Gastrocnemius medialis (tissue), 4 donors: ENCODE measurements around the gene CCDC102B. TPM values are rescaled to one million over a fixed set of nuclear protein-coding genes. Genes with fewer than 3 reads are reported as not detected.

Experiments
- ATAC-seq, 2 donors: fragments of 150-250 bp; one replicate each; pipeline ENCODE4 v1.9.1; 2016
- DNase-seq, 2 donors: peaks; one replicate each; pipeline ENCODE4 v3.0.0-alpha.2; 2019
- H3K27ac ChIP-seq, 4 donors: fragments of 200-600 bp; sonication (generic); 1 replicate in 1 of 4; 2 replicates in 3 of 4; pipeline ENCODE4 v1.5.1; 2016 to 2018; ENCODE audit warnings: mild to moderate bottlenecking in 2 of 4, moderate library complexity in 1 of 4
- H3K27me3 ChIP-seq, 3 donors: fragments of 200-600 bp; sonication (generic) in 2 of 3; 1 replicate in 1 of 3; 2 replicates in 2 of 3; pipeline versions ENCODE4 v1.5.1 to v1.6.0; 2016 to 2019; ENCODE audit warnings: mild to moderate bottlenecking in 1 of 3, moderate library complexity in 1 of 3
- H3K36me3 ChIP-seq, 2 donors: fragments of 200-600 bp; sonication (generic) in 1 of 2; one replicate each; pipeline ENCODE4 v1.5.1; 2017 to 2018
- H3K4me1 ChIP-seq, 2 donors: fragments of 200-600 bp; sonication (generic) in 1 of 2; one replicate each; pipeline ENCODE4 v1.5.1; 2016 to 2017; ENCODE audit warnings: mild to moderate bottlenecking in 2 of 2
- H3K4me3 ChIP-seq, 4 donors: fragments of 200-600 bp; sonication (generic) in 3 of 4; 1 replicate in 1 of 4; 2 replicates in 3 of 4; pipeline ENCODE4 v1.5.1; 2016 to 2019; ENCODE audit warnings: mild to moderate bottlenecking in 2 of 4
- H3K9me3 ChIP-seq, 3 donors: fragments of 200-600 bp; sonication (generic) in 2 of 3; 1 replicate in 1 of 3; 2 replicates in 2 of 3; pipeline ENCODE4 v1.5.1; 2016 to 2019
- POLR2A ChIP-seq, 2 donors: fragments of 450-650 bp; IDR thresholded peaks; one replicate each; pipeline ENCODE4 v1.6.1; 2017; ENCODE audit warnings: antibody characterized with exemption in 2 of 2, mild to moderate bottlenecking in 2 of 2, moderate library complexity in 2 of 2
- in situ Hi-C, 4 donors: fragments of 200-750 bp; cut with MboI; loops; one replicate each; pipeline versions ENCODE4 v1.15.0 to v1.8.0; 2017; ENCODE audit warnings: low sequenced_read_pairs in 4 of 4
- intact Hi-C: fragments of 100-400 bp; cut with DNase I; formaldehyde crosslinking; loops from one replicate; pipeline ENCODE4 v1.15.1; 2023; ENCODE audit warnings: low total_unique reads
- total RNA-seq, 4 donors: library from RNA; depleted of rRNA; stranded (reverse); fragments of >200 nt; gene quantifications; one replicate each; pipeline versions ENCODE4 v1.1.0 to v1.2.3, GENCODE V29; 2016
- TF ChIP-seq, protein P1 (sequence below), 5 experiments: fragments of 450-650 bp in 3 of 5; fragments of 200-600 bp in 2 of 5; sonication (generic) in 2 of 5; IDR thresholded peaks in 4 of 5; conservative IDR thresholded peaks in 1 of 5; 1 replicate in 4 of 5; 2 replicates in 1 of 5; pipeline ENCODE4 v1.5.1; 2016 to 2019; ENCODE audit warnings: antibody characterized with exemption in 5 of 5, mild to moderate bottlenecking in 3 of 5, moderate library complexity in 3 of 5

CCDC102B gene
- total RNA-seq, 4 donors from 2014 or later: 0.93 to 3.3 (median 1.3) TPM

DNA sequence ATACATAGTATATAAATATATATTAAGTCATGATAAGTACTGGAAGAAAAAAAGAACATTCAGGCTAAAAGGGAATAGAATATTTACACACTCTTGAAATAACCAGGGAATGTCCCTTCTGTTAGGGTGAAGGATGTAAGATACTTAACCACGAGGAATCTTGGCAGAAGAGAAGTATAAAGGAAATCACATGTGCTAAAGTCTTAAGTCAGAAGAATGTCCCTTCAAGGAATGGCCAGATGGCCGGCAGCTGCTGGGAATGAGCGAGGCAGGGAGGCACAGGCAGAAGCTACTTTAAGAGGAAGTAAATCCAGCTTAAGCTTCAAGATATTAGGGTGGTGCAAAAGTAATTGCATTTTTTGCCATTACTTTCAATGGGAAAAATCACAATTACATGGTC, 5.5 kb downstream of the CCDC102B start:
- H3K4me3 ChIP-seq: no peak overlapping the region
- H3K4me1 ChIP-seq: no peaks in the 10 kb centered on the region
- TF ChIP-seq, protein P1, sequence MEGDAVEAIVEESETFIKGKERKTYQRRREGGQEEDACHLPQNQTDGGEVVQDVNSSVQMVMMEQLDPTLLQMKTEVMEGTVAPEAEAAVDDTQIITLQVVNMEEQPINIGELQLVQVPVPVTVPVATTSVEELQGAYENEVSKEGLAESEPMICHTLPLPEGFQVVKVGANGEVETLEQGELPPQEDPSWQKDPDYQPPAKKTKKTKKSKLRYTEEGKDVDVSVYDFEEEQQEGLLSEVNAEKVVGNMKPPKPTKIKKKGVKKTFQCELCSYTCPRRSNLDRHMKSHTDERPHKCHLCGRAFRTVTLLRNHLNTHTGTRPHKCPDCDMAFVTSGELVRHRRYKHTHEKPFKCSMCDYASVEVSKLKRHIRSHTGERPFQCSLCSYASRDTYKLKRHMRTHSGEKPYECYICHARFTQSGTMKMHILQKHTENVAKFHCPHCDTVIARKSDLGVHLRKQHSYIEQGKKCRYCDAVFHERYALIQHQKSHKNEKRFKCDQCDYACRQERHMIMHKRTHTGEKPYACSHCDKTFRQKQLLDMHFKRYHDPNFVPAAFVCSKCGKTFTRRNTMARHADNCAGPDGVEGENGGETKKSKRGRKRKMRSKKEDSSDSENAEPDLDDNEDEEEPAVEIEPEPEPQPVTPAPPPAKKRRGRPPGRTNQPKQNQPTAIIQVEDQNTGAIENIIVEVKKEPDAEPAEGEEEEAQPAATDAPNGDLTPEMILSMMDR (IDR thresholded peaks at IDR 0.05 in 4 of 5, conservative IDR thresholded peaks at IDR 0.05 in 1 of 5): no peak
- no peak for TF ChIP-seq POLR2A (IDR thresholded peaks at IDR 0.05)
- H3K27me3 ChIP-seq: no peaks in the 10 kb centered on the region
- in situ Hi-C loops (no loop called here), intact Hi-C loops (no loop called here)
- H3K27ac ChIP-seq: no peak overlapping the region
- ATAC-seq: peak; percentile 50 to 72
- peak; percentile 8 to 46 for DNase-seq
- H3K9me3 ChIP-seq: no peaks in the 10 kb centered on the region
- no peaks in the 10 kb centered on the region for H3K36me3 ChIP-seq

DNA sequence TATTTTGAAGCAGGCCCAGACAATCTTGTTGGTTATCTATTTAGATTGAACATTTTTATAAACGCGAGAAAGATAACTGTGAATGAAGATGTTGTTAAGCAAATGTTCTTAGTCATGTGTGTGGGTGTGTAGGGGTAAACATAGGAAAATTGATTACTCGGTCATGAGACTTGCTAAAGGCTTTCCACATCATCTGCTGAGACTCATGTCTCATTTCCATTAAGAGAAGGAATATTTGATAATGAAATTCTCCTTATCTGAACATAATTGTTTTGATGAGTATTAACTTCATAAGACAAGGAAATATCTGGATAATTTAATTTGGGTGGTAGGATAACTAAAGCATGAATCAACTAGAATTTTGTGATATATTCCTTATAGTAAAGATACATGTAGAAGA, 19.7 kb downstream of the CCDC102B start:
- intact Hi-C loops (no loop called here), in situ Hi-C loops (no loop called here)
- TF ChIP-seq POLR2A (IDR thresholded peaks at IDR 0.05): no peak
- TF ChIP-seq, protein P1 (IDR thresholded peaks at IDR 0.05 in 4 of 5, conservative IDR thresholded peaks at IDR 0.05 in 1 of 5): no peak
- Histone ChIP-seq H3K27me3 (no peaks in the 10 kb centered on the region), H3K36me3 (no peaks in the 10 kb centered on the region), H3K27ac (no peak overlapping the region), H3K4me3 (no peak overlapping the region), H3K9me3 (no peaks in the 10 kb centered on the region), H3K4me1 (no peaks in the 10 kb centered on the region)
- no peak for DNase-seq
- no peak for ATAC-seq

DNA sequence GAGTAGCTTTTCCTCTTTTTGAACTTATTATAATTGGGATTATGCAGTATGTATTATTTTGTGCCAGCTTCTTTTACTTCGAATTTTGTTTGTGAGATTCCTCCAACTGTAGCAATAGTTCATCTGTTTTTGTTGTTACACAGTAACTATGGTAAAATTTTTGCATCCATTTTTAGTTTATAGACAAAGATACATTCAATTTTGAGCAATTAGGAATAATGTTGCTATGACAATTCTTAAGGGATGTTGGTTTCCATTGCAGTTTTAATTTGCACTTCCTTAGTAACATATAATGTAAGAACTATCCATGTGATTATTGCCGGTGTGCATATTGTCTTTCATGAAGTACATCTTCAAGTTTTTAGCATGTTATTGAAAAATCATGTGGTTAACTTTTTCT, 20.7 kb downstream of the CCDC102B start:
- H3K27ac ChIP-seq: no peak overlapping the region
- H3K9me3 ChIP-seq: no peaks in the 10 kb centered on the region
- H3K36me3 ChIP-seq: no peaks in the 10 kb centered on the region
- H3K4me3 ChIP-seq: no peak overlapping the region
- in situ Hi-C loops: no loop called here
- ATAC-seq: no peak
- DNase-seq: no peak
- no peak for TF ChIP-seq POLR2A (IDR thresholded peaks at IDR 0.05)
- TF ChIP-seq, protein P1 (IDR thresholded peaks at IDR 0.05 in 4 of 5, conservative IDR thresholded peaks at IDR 0.05 in 1 of 5): no peak
- H3K27me3 ChIP-seq: no peaks in the 10 kb centered on the region
- intact Hi-C loops: no loop called here
- no peaks in the 10 kb centered on the region for H3K4me1 ChIP-seq

DNA sequence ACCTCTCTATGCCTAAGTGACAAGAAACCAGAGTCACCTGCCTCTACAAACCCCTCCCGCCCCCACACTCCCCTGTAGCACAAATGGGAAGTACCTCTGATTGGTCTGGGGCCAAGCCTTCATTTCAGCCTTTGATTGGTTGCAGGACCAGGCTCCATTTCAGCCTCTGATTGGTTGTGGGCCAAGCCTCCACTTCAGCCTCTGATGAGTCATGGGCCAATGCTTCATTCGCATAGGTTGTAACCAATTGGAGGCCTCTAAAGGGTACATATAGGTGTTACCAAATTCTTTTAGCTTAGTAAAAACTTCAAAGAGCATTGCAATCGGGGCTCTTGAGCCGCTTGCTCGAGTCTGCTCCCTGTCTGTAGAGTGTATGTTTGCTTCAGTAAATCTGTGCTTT, 25.0 kb downstream of the CCDC102B start:
- no peak for ATAC-seq
- no peak for TF ChIP-seq POLR2A (IDR thresholded peaks at IDR 0.05)
- TF ChIP-seq, protein P1 (IDR thresholded peaks at IDR 0.05 in 4 of 5, conservative IDR thresholded peaks at IDR 0.05 in 1 of 5): no peak
- intact Hi-C loops (no loop called here), in situ Hi-C loops (no loop called here)
- Histone ChIP-seq H3K27me3 (no peaks in the 10 kb centered on the region), H3K9me3 (no peaks in the 10 kb centered on the region), H3K4me1 (no peaks in the 10 kb centered on the region), H3K4me3 (no peak overlapping the region), H3K36me3 (no peaks in the 10 kb centered on the region), H3K27ac (no peak overlapping the region)
- no peak for DNase-seq

DNA sequence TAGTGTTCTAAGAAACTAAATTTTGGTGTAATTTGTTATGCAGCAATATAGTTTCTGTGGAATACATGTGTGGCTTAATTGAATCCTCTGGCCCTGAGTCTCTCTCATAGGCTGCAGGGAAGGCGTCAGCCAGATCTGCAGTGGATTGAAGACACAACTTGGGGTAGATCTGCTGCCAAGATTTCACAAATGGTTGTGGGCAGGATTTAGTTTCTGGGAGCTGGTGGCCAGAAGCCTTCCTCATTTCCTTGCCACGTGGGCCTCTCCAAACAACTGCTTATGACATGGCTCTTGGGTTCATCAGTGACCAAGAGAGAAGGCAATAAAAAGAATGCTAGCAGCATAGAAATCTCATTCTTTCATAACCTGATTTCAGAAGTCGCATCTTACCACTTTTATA, 28.2 kb downstream of the CCDC102B start:
- no peaks in the 10 kb centered on the region for H3K4me1 ChIP-seq
- no peaks in the 10 kb centered on the region for H3K27me3 ChIP-seq
- peak in 1 of 2 donors; percentile 13 for DNase-seq
- intact Hi-C loops (no loop called here), in situ Hi-C loops (no loop called here)
- ATAC-seq: no peak
- no peak for TF ChIP-seq POLR2A (IDR thresholded peaks at IDR 0.05)
- TF ChIP-seq, protein P1 (IDR thresholded peaks at IDR 0.05 in 4 of 5, conservative IDR thresholded peaks at IDR 0.05 in 1 of 5): no peak
- no peak overlapping the region for H3K4me3 ChIP-seq
- H3K9me3 ChIP-seq: no peaks in the 10 kb centered on the region
- no peaks in the 10 kb centered on the region for H3K36me3 ChIP-seq
- no peak overlapping the region for H3K27ac ChIP-seq
